HG03520 (cell line): Measurements from ENCODE around the gene HDAC4.

ENCODE experiments used
- ATAC-seq: cut with Tn5 transposase; IDR thresholded peaks from one replicate; pipeline ENCODE4 v1.9.1; 2021; ENCODE audit warnings: mild to moderate bottlenecking, moderate library complexity; ENCODE audit not compliant: unreplicated experiment

The HDAC4 gene

GRCh38 chr2:239137165-239137897, 263.5 kb downstream of the HDAC4 start:
- no peak for ATAC-seq

- ATAC-seq, result no peak
These were observed 264.1 kb downstream of the HDAC4 start for GRCh38 chr2:239136762-239137161.

GRCh38 chr2:239136203-239136602, 264.6 kb downstream of the HDAC4 start:
- ATAC-seq, result no peak

GRCh38 chr2:239135531-239135930, 265.3 kb downstream of the HDAC4 start:
- no peak for ATAC-seq

GRCh38 chr2:239133945-239134570, 266.8 kb downstream of the HDAC4 start:
- ATAC-seq, result no peak

GRCh38 chr2:239132786-239133185, 268.0 kb downstream of the HDAC4 start:
- ATAC-seq, result no peak

- ATAC-seq, result no peak
These were observed 268.6 kb downstream of the HDAC4 start for GRCh38 chr2:239132156-239132709.

GRCh38 chr2:239131521-239131920, 269.3 kb downstream of the HDAC4 start:
- ATAC-seq, result no peak

GRCh38 chr2:239130786-239131325, 270.0 kb downstream of the HDAC4 start:
- no peak for ATAC-seq

- no peak for ATAC-seq
These were observed 270.8 kb downstream of the HDAC4 start for GRCh38 chr2:239130041-239130440.

- no peak for ATAC-seq
These were observed 271.5 kb downstream of the HDAC4 start for GRCh38 chr2:239129147-239129920.

- ATAC-seq, result no peak
These were observed 272.1 kb downstream of the HDAC4 start for GRCh38 chr2:239128706-239129105.

GRCh38 chr2:239127513-239127912, 273.3 kb downstream of the HDAC4 start:
- ATAC-seq, result no peak

- no peak for ATAC-seq
These were observed 274.8 kb downstream of the HDAC4 start for GRCh38 chr2:239125726-239126675.

- ATAC-seq, result no peak
These were observed 276.5 kb downstream of the HDAC4 start for GRCh38 chr2:239124152-239124899.

GRCh38 chr2:239122421-239123110, 278.3 kb downstream of the HDAC4 start:
- no peak for ATAC-seq

- no peak for ATAC-seq
These were observed 279.2 kb downstream of the HDAC4 start for GRCh38 chr2:239121600-239122012.

GRCh38 chr2:239120664-239121063, 280.2 kb downstream of the HDAC4 start:
- no peak for ATAC-seq
